Hematopoietic multipotent progenitor cell treated with erythropoietin and hydrocortisone succinate and interleukin-3 and kit ligand, for 6 days (in vitro differentiated cells): ENCODE data around the gene LAMC3.

Experiments
- DNase-seq: peaks from one replicate; pipeline ENCODE4 v3.0.0-alpha.2; 2015

Gene LAMC3

GRCh38 chr9:131125288-131126058 is 116.5 kb downstream of the LAMC3 start, which contains the start of gene NUP214:
NUP214 (plus strand) TSS chr9:131125586; CDS start chr9:131125705, 119 bp downstream.
- DNase-seq = peak; percentile 98

GRCh38 chr9:131126059-131126426 is 117.1 kb downstream of the LAMC3 start:
- DNase-seq = no peak

GRCh38 chr9:131129183-131129582 is 120.2 kb downstream of the LAMC3 start:
- DNase-seq = no peak

GRCh38 chr9:131138676-131139075 is 129.7 kb downstream of the LAMC3 start:
- DNase-seq = no peak

GRCh38 chr9:131140112-131140511 is 131.1 kb downstream of the LAMC3 start:
- DNase-seq = no peak

GRCh38 chr9:131140550-131140949 is 131.6 kb downstream of the LAMC3 start:
- no peak for DNase-seq

- no peak for DNase-seq
Measured at GRCh38 chr9:131142160-131142559, 133.2 kb downstream of the LAMC3 start.
